Measurements from ENCODE around the gene ILF3. TPM values are rescaled to one million over a fixed set of nuclear protein-coding genes. Genes with fewer than 3 reads are reported as not detected.
"Not testable (repeated sequence)": the region's sequence is repeated elsewhere in the genome, so short reads cannot be mapped to it uniquely, and the experiment has no call there.

Gene ILF3
- total RNA-seq, 3 donors from 2014 or later (not counting 1 experiment from before 2014, with no cell fraction given) = 329 to 365 (median 332) TPM

- H3K36me3 Mint-ChIP-seq = no peaks in the 10 kb centered on the region
- H3K4me1 Mint-ChIP-seq = peaks cover 23 to 31% of the 10 kb centered on the region in 2 donors
Measured at GRCh38 chr19:10662384-10663251, 8.5 kb downstream of the ILF3 start.

GRCh38 chr19:10663252-10663563 is 9.1 kb downstream of the ILF3 start:
- intact Hi-C loops (cut with micrococcal nuclease); DNase-seq; H3K4me3 ChIP-seq (ENCODE audit: low read length); H3K27ac ChIP-seq (ENCODE audit: low read length); H3K27me3 ChIP-seq (ENCODE audit: control insufficient read depth, insufficient read depth, low read length); H3K9me3 Mint-ChIP-seq; H3K9me3 ChIP-seq (ENCODE audit: control insufficient read depth, insufficient read depth, low read length); ATAC-seq; H3K4me3 Mint-ChIP-seq; H3K36me3 Mint-ChIP-seq; H3K27me3 Mint-ChIP-seq (ENCODE audit: low read depth in 2 of 2): not testable (repeated sequence)
- WGBS (ENCODE audit: insufficient coverage) = 91% methylated on average over 16 of the region's 16 CpGs
- Histone ChIP-seq H3K36me3 (ENCODE audit: control insufficient read depth, insufficient read depth, low read length) (peaks cover 10% of the 10 kb centered on the region), H3K4me1 (ENCODE audit: control insufficient read depth, insufficient read depth, low read length) (peaks cover 38% of the 10 kb centered on the region)
- H3K27ac Mint-ChIP-seq = peak overlapping the region; percentile 67 to 72
- H3K4me1 Mint-ChIP-seq = peaks cover 28 to 37% of the 10 kb centered on the region in 2 donors

More at GRCh38 chr19:10662384-10663251, 8.5 kb downstream of the ILF3 start:
- intact Hi-C loops (cut with micrococcal nuclease) = no loop called here
- Histone ChIP-seq H3K4me3 (ENCODE audit: low read length) (no peak overlapping the region), H3K27me3 (ENCODE audit: control insufficient read depth, insufficient read depth, low read length) (no peaks in the 10 kb centered on the region), H3K9me3 (ENCODE audit: control insufficient read depth, insufficient read depth, low read length) (no peaks in the 10 kb centered on the region), H3K36me3 (ENCODE audit: control insufficient read depth, insufficient read depth, low read length) (peaks cover 10% of the 10 kb centered on the region), H3K27ac (ENCODE audit: low read length) (no peak overlapping the region), H3K4me1 (ENCODE audit: control insufficient read depth, insufficient read depth, low read length) (peaks cover 33% of the 10 kb centered on the region)
- TF ChIP-seq, protein P1, sequence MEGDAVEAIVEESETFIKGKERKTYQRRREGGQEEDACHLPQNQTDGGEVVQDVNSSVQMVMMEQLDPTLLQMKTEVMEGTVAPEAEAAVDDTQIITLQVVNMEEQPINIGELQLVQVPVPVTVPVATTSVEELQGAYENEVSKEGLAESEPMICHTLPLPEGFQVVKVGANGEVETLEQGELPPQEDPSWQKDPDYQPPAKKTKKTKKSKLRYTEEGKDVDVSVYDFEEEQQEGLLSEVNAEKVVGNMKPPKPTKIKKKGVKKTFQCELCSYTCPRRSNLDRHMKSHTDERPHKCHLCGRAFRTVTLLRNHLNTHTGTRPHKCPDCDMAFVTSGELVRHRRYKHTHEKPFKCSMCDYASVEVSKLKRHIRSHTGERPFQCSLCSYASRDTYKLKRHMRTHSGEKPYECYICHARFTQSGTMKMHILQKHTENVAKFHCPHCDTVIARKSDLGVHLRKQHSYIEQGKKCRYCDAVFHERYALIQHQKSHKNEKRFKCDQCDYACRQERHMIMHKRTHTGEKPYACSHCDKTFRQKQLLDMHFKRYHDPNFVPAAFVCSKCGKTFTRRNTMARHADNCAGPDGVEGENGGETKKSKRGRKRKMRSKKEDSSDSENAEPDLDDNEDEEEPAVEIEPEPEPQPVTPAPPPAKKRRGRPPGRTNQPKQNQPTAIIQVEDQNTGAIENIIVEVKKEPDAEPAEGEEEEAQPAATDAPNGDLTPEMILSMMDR (IDR thresholded peaks at IDR 0.05) = no peak
- Mint-ChIP-seq H3K27ac (peak overlapping the region; percentile 67 to 72), H3K27me3 (ENCODE audit: low read depth in 2 of 2) (no peaks in the 10 kb centered on the region), H3K9me3 (no peaks in the 10 kb centered on the region), H3K4me3 (no peak overlapping the region)
- DNase-seq (no peak), ATAC-seq (no peak)
- 62% methylated on average over 13 of the region's 14 CpGs for WGBS (ENCODE audit: insufficient coverage)

DNA sequence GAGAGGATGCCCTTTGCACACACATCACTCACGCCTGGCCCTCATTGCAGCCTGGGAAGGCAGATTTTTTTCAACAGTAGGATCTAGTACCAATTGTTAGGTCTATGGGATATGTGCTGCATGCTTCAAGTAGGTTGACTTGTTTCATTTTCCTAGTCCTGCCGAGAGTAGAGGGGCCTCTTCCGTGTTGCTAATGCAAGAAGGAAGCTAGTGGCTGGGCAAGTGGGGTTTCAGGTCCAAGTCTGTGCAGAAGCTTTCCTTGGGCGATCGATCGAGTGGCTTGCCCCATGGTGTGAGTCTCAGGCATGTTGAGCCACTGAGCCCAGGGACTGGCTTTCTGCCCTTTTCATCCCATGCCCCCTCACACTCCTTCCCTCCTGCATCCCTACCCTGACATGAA is 13.7 kb downstream of the ILF3 start:
- DNase-seq (no peak), ATAC-seq (peak; percentile 14 to 27 (median 21))
- Mint-ChIP-seq H3K9me3 (no peaks in the 10 kb centered on the region), H3K36me3 (no peaks in the 10 kb centered on the region), H3K27ac (peak overlapping the region in 1 of 2 donors; percentile 29), H3K27me3 (ENCODE audit: low read depth in 2 of 2) (no peaks in the 10 kb centered on the region), H3K4me3 (no peak overlapping the region), H3K4me1 (peaks cover 40 to 41% of the 10 kb centered on the region in 2 donors)
- Histone ChIP-seq H3K27me3 (ENCODE audit: control insufficient read depth, insufficient read depth, low read length) (no peaks in the 10 kb centered on the region), H3K9me3 (ENCODE audit: control insufficient read depth, insufficient read depth, low read length) (no peaks in the 10 kb centered on the region), H3K4me1 (ENCODE audit: control insufficient read depth, insufficient read depth, low read length) (peaks cover 16% of the 10 kb centered on the region), H3K36me3 (ENCODE audit: control insufficient read depth, insufficient read depth, low read length) (peaks cover 22% of the 10 kb centered on the region), H3K27ac (ENCODE audit: low read length) (no peak overlapping the region), H3K4me3 (ENCODE audit: low read length) (no peak overlapping the region)
- intact Hi-C loops (cut with micrococcal nuclease) = no loop called here
- TF ChIP-seq, protein P1 (IDR thresholded peaks at IDR 0.05) = no peak
- 65% methylated on average over 6 of the region's 6 CpGs for WGBS (ENCODE audit: insufficient coverage)

- peak overlapping the region; percentile 18 to 51 for H3K27ac Mint-ChIP-seq
- WGBS (ENCODE audit: insufficient coverage) = 89% methylated on average over 6 of the region's 6 CpGs
- no peaks in the 10 kb centered on the region for H3K9me3 Mint-ChIP-seq
- TF ChIP-seq, protein P1 (IDR thresholded peaks at IDR 0.05) = no peak
- no peaks in the 10 kb centered on the region for H3K27me3 ChIP-seq (ENCODE audit: control insufficient read depth, insufficient read depth, low read length)
- DNase-seq (no peak), ATAC-seq (no peak)
- H3K36me3 Mint-ChIP-seq = no peaks in the 10 kb centered on the region
- H3K27me3 Mint-ChIP-seq (ENCODE audit: low read depth in 2 of 2) = no peaks in the 10 kb centered on the region
- peaks cover 33 to 34% of the 10 kb centered on the region in 2 donors for H3K4me1 Mint-ChIP-seq
- H3K9me3 ChIP-seq (ENCODE audit: control insufficient read depth, insufficient read depth, low read length) = no peaks in the 10 kb centered on the region
- H3K4me1 ChIP-seq (ENCODE audit: control insufficient read depth, insufficient read depth, low read length) = peaks cover 13% of the 10 kb centered on the region
- no peak overlapping the region for H3K4me3 Mint-ChIP-seq
- intact Hi-C loops (cut with micrococcal nuclease) = no loop called here
- H3K4me3 ChIP-seq (ENCODE audit: low read length) = no peak overlapping the region
- peaks cover 31% of the 10 kb centered on the region for H3K36me3 ChIP-seq (ENCODE audit: control insufficient read depth, insufficient read depth, low read length)
- H3K27ac ChIP-seq (ENCODE audit: low read length) = no peak overlapping the region
Measured at GRCh38 chr19:10669246-10669645, 15.1 kb downstream of the ILF3 start.

All from natural killer cell (primary cell).